Lung (tissue), 16 donors: ENCODE data around the gene PACRGL. TPM values are rescaled to one million over a fixed set of nuclear protein-coding genes. Genes with fewer than 3 reads are reported as not detected.

Experiments
- ATAC-seq: fragments of 200-7000 bp; cut with Tn5 transposase; one replicate; pipeline ENCODE4 v1.9.1; 2020; ENCODE audit warnings: moderate number of reproducible peaks; ENCODE audit not compliant: insufficient read depth, low FRiP score
- DNase-seq, 3 donors: peaks; one replicate each; pipeline ENCODE4 v3.0.0-alpha.2; 2013 to 2017
- H3K27ac ChIP-seq, 2 donors: one replicate each; pipeline ENCODE4 v1.5.1; 2013; ENCODE audit warnings: mild to moderate bottlenecking in 2 of 2, moderate library complexity in 2 of 2, control low read depth in 1 of 2, inconsistent platforms in 1 of 2, low read depth in 1 of 2, low read length in 1 of 2
- H3K27me3 ChIP-seq, 3 donors: one replicate each; pipeline ENCODE4 v1.5.1; 2013; ENCODE audit warnings: low read length in 2 of 3; ENCODE audit not compliant: control insufficient read depth in 3 of 3, insufficient read depth in 3 of 3
- H3K36me3 ChIP-seq, 4 donors: one replicate each; pipeline ENCODE4 v1.5.1; 2013; ENCODE audit warnings: low read length in 4 of 4, mild to moderate bottlenecking in 1 of 4, moderate library complexity in 1 of 4; ENCODE audit not compliant: control insufficient read depth in 4 of 4, insufficient read depth in 4 of 4
- H3K4me1 ChIP-seq, 5 donors: one replicate each; pipeline ENCODE4 v1.5.1; 2013; ENCODE audit warnings: low read length in 5 of 5, mild to moderate bottlenecking in 2 of 5, moderate library complexity in 1 of 5; ENCODE audit not compliant: control insufficient read depth in 5 of 5, insufficient read depth in 5 of 5
- H3K4me3 ChIP-seq: one replicate; pipeline ENCODE4 v1.5.1; 2013; ENCODE audit warnings: mild to moderate bottlenecking, control low read depth, moderate library complexity
- H3K9ac ChIP-seq, 2 donors: one replicate each; pipeline ENCODE4 v1.5.1; 2013; ENCODE audit warnings: low read length in 2 of 2, control low read depth in 1 of 2; ENCODE audit not compliant: insufficient read depth in 1 of 2
- H3K9me3 ChIP-seq, 4 donors: one replicate each; pipeline ENCODE4 v1.5.1; 2013; ENCODE audit warnings: low read length in 3 of 4, mild to moderate bottlenecking in 1 of 4, moderate library complexity in 1 of 4; ENCODE audit not compliant: control insufficient read depth in 4 of 4, insufficient read depth in 3 of 4
- WGBS, 2 donors: extraction: QIAGEN DNeasy Blood & Tissue Kit; methylation state at CpG; one replicate each; pipeline ENCODE4 v1.1.7; 2013; 5-methylcytosine and 5-hydroxymethylcytosine counted together
- long read RNA-seq, 5 donors: transcript quantifications; one replicate each; lab custom pipeline, GENCODE V29; 2026
- polyA plus RNA-seq, 2 donors: library from polyadenylated mRNA; stranded (reverse); fragments of 200-250 nt; gene quantifications; one replicate each; pipeline ENCODE4 v1.2.1, GENCODE V29; 2013
- total RNA-seq, 2 donors: library from RNA; depleted of rRNA in 1 of 2; stranded (reverse); fragments of >200 nt in 1 of 2; gene quantifications; one replicate each; pipeline ENCODE4 v1.2.1, GENCODE V29; 2014 to 2021
- TF ChIP-seq, protein P1 (sequence below): IDR thresholded peaks from 2 replicates; pipeline ENCODE4 v1.5.1; 2012; ENCODE audit warnings: mild to moderate bottlenecking; ENCODE audit errors: control extremely low read depth, extremely low read depth
- donor health status: control.
- donor health status: control.
- donor health status: Bipolar disorder and iron deficiency.
- donor health status: healthy.
- donor health status: DM: yes; HTN: yes; CAD: no.

Gene PACRGL
- total RNA-seq (10 to 100 TPM; 18.8 to 34.6 TPM), polyA plus RNA-seq (10 to 100 TPM in 1 of 2 donors, 1 to 10 TPM in 1; 9.1 to 13.7 TPM)
- long read RNA-seq, donor 1, partial matches to known transcripts, result 0 of 1 reads
- long read RNA-seq, donor 1, other reads (novel, unspliced or antisense), result 0 of 1 reads
- long read RNA-seq, donor 2, result 0 reads
- long read RNA-seq, donor 3, result 0 reads
- long read RNA-seq, donor 4, result 0 reads
- long read RNA-seq, donor 5, partial matches to known transcripts, result 14 of 16 reads
- long read RNA-seq, donor 5, other reads (novel, unspliced or antisense), result 0 of 16 reads

- TF ChIP-seq, protein P1, sequence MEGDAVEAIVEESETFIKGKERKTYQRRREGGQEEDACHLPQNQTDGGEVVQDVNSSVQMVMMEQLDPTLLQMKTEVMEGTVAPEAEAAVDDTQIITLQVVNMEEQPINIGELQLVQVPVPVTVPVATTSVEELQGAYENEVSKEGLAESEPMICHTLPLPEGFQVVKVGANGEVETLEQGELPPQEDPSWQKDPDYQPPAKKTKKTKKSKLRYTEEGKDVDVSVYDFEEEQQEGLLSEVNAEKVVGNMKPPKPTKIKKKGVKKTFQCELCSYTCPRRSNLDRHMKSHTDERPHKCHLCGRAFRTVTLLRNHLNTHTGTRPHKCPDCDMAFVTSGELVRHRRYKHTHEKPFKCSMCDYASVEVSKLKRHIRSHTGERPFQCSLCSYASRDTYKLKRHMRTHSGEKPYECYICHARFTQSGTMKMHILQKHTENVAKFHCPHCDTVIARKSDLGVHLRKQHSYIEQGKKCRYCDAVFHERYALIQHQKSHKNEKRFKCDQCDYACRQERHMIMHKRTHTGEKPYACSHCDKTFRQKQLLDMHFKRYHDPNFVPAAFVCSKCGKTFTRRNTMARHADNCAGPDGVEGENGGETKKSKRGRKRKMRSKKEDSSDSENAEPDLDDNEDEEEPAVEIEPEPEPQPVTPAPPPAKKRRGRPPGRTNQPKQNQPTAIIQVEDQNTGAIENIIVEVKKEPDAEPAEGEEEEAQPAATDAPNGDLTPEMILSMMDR, result no peak
- H3K27ac ChIP-seq, result peak within 1 kb of the TSS; percentile 38 to 78
- peaks cover 2 to 27% (median 10%) of the 10 kb centered on the region in 5 donors for H3K4me1 ChIP-seq
- H3K36me3 ChIP-seq, result peaks cover under 1 to 13% (median 4%) of the 10 kb centered on the region in 4 donors
- WGBS, 2 donors, result 0% methylated on average over 60 of the region's 60 CpGs
- no peaks in the 10 kb centered on the region for H3K27me3 ChIP-seq
- H3K9me3 ChIP-seq, result no peaks in the 10 kb centered on the region
- ATAC-seq (peak; percentile 100), DNase-seq (peak; percentile 98 to 99 (median 98))
- H3K9ac ChIP-seq, result peak within 1 kb of the TSS; percentile 93 to 94
- H3K4me3 ChIP-seq, result peak within 1 kb of the TSS; percentile 98
These were observed at the start of gene PACRGL for GRCh38 chr4:20700007-20700761. Gene PACRGL (plus strand): TSS chr4:20700458. CDS start chr4:20704482, 4,024 bp downstream.

DNA sequence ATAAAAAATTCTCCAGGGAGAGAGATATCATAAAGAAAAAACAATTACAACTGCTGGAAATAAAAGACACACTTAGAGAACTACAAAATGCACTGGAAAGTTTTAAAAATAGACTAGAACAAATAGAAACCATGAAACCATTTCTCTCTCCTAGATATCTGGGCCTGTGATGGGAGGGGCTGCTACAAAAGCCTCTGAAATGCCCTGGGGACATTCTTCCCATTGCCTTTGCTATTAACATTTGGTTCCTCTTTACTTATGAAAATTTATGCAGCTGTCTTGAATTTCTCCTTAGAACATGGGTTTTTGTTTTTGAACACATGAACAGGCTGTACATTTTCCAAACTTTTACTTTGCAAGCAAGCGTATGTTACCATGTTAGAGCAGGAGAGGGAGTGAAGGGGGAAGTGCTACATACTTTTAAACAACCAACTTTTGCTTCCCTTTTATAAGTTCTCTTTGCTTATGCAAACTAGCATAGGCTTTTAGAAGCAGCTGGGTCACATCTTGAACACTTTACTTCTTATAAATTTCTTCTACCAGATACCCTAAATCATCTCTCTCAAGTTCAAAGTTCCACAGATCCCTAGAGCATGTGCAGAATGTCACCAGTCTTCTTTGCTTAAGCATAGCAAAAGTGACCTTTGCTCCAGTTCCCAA lies 47.9 kb upstream of the PACRGL start:
- H3K9ac ChIP-seq, result no peak overlapping the region
- DNase-seq (peak in 2 of 3 donors; percentile 76), ATAC-seq (no peak)
- H3K4me3 ChIP-seq, result no peak overlapping the region
- WGBS, 2 donors, result 60 to 79% methylated on average over 1 of the region's 1 CpG
- H3K36me3 ChIP-seq, result no peaks in the 10 kb centered on the region
- H3K9me3 ChIP-seq, result peaks cover 0 to 4% (median 3%) of the 10 kb centered on the region in 4 donors
- TF ChIP-seq, protein P1, result no peak
- H3K4me1 ChIP-seq, result no peaks in the 10 kb centered on the region
- no peak overlapping the region for H3K27ac ChIP-seq
- no peaks in the 10 kb centered on the region for H3K27me3 ChIP-seq

- Histone ChIP-seq H3K9me3 (peaks cover 0 to 1% (median 0%) of the 10 kb centered on the region in 4 donors), H3K36me3 (no peaks in the 10 kb centered on the region), H3K27ac (no peak overlapping the region), H3K9ac (no peak overlapping the region), H3K27me3 (no peaks in the 10 kb centered on the region), H3K4me3 (no peak overlapping the region), H3K4me1 (no peaks in the 10 kb centered on the region)
- ATAC-seq, result no peak
- TF ChIP-seq, protein P1, result no peak
- 74 to 78% methylated on average over 4 of the region's 4 CpGs for WGBS, 2 donors
- no peak for DNase-seq
These were observed 41.8 kb upstream of the PACRGL start for GRCh38 chr4:20658456-20658855.
